HG02981 (cell line): ENCODE measurements around the gene MOCS3.
"Not testable (repeated sequence)": the region's sequence is repeated elsewhere in the genome, so short reads cannot be mapped to it uniquely, and the experiment has no call there.

Experiments used
- ATAC-seq: cut with Tn5 transposase; IDR thresholded peaks from one replicate; pipeline ENCODE4 v1.9.1; 2021; ENCODE audit warnings: mild to moderate bottlenecking, moderate library complexity; ENCODE audit not compliant: unreplicated experiment

The MOCS3 gene

GRCh38 chr20:50932016-50932485, 26.6 kb upstream of the MOCS3 start:
- no peak for ATAC-seq

DNA sequence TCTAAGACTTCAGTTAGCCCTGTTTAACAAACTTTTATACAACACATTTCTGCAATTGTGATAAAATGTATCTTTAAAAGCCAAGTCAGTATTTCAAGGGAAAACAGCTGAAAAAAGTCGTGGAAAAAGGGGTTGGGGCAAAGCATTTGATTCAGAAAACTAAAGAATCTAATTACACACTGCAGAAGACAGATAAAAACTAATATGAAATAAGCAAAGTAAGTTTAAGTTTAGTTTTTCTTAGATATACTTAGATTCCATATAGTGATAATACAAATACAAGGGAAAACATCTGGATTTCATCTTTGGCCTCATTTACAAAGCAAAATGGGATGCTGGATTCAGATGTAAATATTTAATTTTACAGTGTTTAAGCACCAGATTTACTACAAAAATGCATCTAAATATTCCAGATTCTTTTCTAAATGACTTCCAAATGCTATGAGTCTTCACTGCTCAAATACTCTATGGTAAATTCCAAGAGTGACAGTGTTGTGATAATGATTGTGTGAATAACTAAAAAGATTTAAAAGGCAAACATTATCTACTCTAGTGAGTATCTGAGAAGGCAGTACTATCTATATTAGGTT, 25.8 kb upstream of the MOCS3 start:
- ATAC-seq, result no peak

DNA sequence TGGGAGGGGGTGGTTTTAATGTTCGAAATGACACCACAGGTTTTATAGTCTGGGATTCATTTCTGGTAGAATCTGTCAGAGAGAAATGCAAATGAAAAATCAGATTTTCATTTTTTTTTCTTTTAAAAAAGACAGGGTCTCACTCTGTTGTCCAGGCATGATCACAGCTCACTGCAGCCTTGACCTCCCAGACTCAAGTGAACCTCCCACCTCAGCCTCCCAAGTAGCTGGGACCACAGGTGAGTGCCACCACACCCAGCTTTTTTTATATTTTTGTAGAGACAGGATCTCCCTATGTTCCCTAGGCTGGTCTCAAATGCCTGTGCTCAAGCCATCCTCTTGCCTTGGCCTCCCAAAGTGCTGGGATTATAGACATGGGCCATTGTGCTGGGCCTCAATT, 25.0 kb upstream of the MOCS3 start:
- no peak for ATAC-seq

- no peak for ATAC-seq
Observed at GRCh38 chr20:50943069-50943468, 15.5 kb upstream of the MOCS3 start.

GRCh38 chr20:50948132-50948785, 10.4 kb upstream of the MOCS3 start:
- no peak for ATAC-seq

GRCh38 chr20:50953196-50953595, 5.4 kb upstream of the MOCS3 start:
- ATAC-seq, result no peak

GRCh38 chr20:50953821-50954220, 4.8 kb upstream of the MOCS3 start:
- no peak for ATAC-seq

GRCh38 chr20:50957276-50957675, 1.3 kb upstream of the MOCS3 start:
- no peak for ATAC-seq

DNA sequence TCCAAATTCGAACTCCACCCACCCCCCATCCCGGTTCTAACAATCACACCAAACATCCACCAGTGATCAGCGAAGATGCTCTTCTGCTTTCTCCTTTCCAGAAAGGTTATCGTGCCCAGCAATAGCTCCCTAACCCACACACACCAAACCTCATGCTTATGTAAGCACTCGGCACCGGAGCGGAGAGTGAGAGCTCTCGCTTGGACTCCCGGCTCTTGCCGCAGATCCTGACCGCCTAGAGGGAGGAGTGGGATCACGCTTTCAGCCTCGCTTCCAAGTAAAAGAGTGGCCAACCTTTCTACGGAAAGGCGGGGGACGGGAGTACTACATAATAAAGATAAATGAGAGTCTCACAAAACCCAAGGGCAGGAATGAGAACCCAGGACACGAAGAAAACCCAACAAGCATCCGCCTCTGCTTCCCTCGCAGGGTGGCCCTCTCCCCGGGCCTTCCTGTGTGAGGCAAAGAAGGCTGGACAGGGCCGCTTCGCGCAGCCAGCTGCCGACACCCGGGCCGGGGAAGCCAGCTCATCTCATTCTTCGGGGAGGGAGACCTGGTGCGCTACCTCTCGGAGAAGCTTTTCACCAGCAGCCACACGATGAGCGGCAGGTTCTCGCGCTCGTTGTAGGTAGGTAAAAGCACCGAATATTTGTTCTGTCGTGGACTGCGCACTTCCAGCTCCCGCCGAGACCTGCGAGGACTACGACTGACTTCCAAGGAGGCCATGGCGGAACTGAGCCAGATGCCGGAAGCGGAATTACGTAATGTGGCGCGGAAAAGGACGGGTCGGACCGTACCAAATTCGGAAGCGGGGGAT, 612 bp upstream of the MOCS3 start, which contains the start of gene DPM1:
DPM1 (minus strand) TSS at position 735 of the 817 bp plus-strand sequence; CDS start at position 726, 9 bp downstream.
- ATAC-seq, result peak; percentile 58

DNA sequence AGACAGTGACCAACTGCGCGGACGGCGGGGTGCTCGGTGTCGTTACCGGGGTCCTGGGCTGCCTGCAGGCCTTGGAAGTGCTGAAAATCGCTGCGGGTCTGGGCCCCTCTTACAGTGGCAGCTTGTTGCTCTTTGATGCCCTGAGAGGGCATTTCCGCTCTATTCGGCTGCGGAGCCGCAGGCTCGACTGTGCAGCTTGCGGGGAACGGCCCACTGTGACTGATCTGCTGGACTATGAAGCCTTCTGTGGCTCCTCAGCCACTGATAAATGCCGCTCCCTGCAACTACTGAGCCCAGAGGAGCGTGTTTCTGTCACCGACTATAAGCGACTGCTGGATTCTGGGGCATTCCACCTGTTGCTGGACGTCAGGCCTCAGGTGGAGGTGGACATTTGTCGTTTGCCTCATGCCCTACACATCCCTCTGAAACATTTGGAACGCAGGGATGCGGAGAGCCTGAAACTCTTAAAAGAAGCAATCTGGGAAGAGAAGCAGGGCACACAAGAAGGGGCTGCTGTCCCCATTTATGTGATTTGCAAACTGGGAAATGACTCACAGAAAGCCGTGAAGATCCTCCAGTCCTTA, 1.0 kb downstream of the MOCS3 start:
- no peak for ATAC-seq

DNA sequence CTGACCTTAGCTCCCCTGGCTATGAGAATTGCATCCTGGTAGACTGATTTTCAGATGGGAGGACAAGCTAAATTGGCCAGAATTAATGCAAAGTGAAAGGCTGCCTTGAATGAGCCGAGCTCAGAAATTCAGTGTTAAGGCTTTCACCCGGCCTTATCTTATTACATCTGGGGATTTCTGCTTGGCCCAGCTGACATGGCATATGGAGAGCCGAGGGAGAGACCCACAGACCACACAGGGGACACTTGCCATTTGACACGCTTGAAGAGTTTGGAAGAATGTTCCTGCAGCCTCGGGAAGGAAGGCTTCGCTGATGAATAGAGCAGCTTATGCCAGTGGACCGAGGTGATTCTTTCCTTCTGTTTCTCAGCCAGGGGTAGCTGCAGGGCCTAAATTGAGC, 9.0 kb downstream of the MOCS3 start:
- ATAC-seq, result no peak

DNA sequence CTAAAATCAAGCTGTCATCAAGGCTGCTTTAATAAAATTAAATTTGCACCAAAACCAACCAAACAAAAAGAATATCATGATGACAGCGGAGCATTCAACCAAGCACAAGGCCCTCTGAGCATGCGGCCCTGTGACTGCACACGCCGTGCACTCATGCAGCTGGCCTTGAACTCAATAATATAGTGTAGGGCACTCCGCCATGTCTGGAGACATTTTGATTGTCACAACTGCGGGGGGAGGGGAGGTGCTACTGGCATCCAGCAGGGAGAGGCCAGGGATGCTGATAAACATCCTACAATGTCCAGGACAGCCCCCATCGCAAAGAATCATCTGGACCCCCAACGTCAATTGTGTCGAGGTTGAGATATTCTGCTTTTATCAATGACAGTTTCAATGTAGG, 9.7 kb downstream of the MOCS3 start:
- ATAC-seq, result no peak

- ATAC-seq, result no peak
Observed at GRCh38 chr20:50969435-50969834, 10.8 kb downstream of the MOCS3 start.

DNA sequence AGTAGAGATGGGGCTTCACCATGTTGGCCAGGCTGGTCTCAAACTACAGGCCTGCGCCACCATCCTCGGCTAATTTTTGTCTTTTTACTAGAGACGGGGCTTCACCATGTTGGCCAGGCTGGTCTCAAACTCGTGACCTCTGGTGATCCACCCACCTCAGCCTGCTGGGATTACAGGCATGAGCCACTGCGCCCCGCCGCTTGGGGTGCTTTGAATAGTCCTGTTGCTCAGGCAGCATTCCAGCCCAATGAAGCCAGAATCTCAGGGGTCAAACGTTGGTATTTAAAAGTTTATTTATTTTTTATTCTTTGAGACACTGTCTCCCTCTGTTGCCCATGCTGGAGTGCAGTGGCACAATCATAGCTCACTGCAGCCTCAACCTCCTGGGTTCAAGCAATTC, 11.3 kb downstream of the MOCS3 start:
- no peak for ATAC-seq

DNA sequence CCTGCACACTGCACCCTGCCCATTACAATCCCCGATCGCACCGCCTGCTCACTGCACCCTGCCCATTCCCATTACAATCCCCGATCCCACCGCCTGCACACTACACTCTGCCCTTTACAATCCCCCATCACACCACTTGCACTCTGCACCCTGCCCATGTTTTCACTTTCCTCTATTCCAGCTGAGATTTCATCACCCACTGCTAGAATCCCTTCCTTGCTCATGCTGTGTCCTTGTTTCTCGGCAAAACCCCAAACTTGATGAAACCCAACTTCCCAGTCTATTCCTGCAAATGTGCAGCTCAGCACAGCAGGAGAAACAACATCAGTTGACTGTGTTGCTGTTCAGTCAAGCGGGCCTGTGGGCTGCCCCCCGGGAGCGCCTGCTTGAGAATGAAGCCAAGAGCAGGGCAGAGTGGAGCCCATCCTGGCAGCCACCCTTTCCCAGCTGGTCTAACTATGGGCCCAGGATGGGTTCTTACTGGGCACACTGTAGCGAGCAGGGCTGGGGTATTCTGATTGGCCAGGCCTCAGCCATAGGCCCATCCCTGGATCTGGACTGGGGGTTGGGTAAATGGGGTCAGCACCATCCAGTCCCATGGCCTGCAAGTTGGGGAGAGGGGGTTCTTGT, 17.2 kb downstream of the MOCS3 start:
- ATAC-seq, result no peak

DNA sequence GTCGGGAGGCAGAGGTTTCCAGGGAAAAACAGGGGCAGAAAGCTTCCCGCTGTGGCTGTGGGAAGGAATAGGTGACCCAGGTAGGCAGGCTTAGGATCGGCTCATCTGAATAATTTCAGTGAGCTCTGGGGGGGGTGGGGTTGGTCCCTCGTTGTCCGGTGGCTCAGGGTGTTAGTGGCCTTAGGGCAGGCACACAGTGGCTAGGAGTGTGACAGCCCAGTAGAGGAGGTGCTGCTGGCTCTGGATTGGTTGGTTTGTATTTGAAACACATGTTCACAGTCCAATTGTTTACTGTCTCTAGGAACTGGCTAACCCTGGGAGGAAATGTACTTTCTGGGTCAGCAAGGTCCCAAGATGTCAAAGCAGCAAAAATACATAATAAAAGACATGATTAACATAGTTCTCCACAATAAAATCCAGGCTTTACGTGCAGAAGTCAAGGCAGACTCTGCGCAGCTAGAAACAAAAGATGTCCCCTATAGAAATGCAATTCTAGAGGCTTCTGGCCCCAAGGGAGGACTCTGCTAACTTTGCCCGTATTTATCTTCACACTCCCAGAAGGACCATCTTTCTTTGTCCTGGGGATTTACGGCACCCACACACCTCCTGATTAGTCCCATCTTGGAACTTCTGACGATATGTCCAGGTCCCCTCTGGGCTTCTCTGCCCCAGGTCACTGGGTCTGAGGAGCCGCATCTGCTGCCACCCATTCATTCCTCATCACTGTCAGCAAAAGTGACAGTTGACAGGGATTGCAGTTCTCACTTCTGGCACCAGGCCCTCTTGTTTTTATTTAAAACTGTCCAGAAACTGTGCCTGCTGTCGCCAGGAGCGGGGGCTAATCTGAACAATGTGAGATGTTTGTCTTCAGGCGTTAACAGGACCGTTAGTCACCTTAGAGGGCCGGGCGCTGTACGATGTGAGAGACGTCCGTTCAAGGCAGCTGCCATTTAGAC, 18.7 kb downstream of the MOCS3 start:
- no peak for ATAC-seq

GRCh38 chr20:50978533-50978932, 19.9 kb downstream of the MOCS3 start:
- ATAC-seq, result not testable (repeated sequence)

GRCh38 chr20:50980071-50980681, 21.6 kb downstream of the MOCS3 start:
- no peak for ATAC-seq
